PC-9 (cell line): Measurements from ENCODE around the gene APOC3.

Source experiments
- EZH2 ChIP-seq: fragments of 200-600 bp; sonication (generic); IDR thresholded peaks from 2 replicates; pipeline ENCODE4 v1.8.0; 2017; ENCODE audit warnings: antibody characterized with exemption, low read depth
- TF ChIP-seq, protein P1 (sequence below): fragments of 200-600 bp; sonication (generic); conservative IDR thresholded peaks from 2 replicates; pipeline ENCODE4 v1.6.1; 2017; ENCODE audit warnings: mixed run types, antibody characterized with exemption, mild to moderate bottlenecking, moderate library complexity

DNA sequence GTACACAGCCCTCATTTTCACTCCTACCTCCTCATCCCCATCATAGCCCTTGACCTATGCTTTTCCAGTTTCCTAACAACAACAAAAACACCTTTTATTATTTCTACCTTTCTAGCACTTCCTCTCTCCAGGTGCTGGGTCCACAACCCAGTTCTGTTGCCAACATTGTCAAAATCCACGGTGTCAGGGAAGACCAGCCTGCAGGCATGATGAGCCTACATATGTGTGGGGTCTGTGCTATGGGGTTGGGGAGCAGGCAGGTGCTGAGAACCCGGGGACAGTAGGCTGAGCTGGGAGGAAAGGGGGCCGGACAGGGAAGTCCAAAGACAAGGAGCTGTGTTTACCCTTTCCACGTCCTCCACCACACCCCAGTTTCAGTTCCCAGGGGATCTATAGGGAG, 41.2 kb upstream of the APOC3 start:
- TF ChIP-seq, protein P1, sequence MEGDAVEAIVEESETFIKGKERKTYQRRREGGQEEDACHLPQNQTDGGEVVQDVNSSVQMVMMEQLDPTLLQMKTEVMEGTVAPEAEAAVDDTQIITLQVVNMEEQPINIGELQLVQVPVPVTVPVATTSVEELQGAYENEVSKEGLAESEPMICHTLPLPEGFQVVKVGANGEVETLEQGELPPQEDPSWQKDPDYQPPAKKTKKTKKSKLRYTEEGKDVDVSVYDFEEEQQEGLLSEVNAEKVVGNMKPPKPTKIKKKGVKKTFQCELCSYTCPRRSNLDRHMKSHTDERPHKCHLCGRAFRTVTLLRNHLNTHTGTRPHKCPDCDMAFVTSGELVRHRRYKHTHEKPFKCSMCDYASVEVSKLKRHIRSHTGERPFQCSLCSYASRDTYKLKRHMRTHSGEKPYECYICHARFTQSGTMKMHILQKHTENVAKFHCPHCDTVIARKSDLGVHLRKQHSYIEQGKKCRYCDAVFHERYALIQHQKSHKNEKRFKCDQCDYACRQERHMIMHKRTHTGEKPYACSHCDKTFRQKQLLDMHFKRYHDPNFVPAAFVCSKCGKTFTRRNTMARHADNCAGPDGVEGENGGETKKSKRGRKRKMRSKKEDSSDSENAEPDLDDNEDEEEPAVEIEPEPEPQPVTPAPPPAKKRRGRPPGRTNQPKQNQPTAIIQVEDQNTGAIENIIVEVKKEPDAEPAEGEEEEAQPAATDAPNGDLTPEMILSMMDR: no peak
- TF ChIP-seq EZH2: no peak
